Spleen (tissue), 7 donors: ENCODE measurements around the gene NFATC1.
A peak's percentile ranks its signal among the peaks of the same experiment; 100 is the strongest.

Source experiments
- CTCF ChIP-seq, 11 experiments: fragments of 200-600 bp in 7 of 11; fragments of 450-650 bp in 4 of 11; sonication (generic) in 4 of 11; IDR thresholded peaks in 8 of 11; conservative IDR thresholded peaks in 3 of 11; 1 replicate in 7 of 11; 2 replicates in 4 of 11; pipeline versions ENCODE4 v1.4.0 to v1.8.0; 2016 to 2021; ENCODE audit warnings: antibody characterized with exemption in 11 of 11, inconsistent platforms in 4 of 11, mild to moderate bottlenecking in 1 of 11
- POLR2A ChIP-seq, 3 donors: fragments of 450-650 bp; IDR thresholded peaks; one replicate each; pipeline ENCODE4 v1.5.1; 2017; ENCODE audit warnings: antibody characterized with exemption in 3 of 3, mild to moderate bottlenecking in 1 of 3
- POLR2AphosphoS5 ChIP-seq, 3 donors: sonication (generic); formaldehyde crosslinking; IDR thresholded peaks; one replicate each; pipeline ENCODE4 v1.5.1; 2017; ENCODE audit warnings: antibody characterized with exemption in 3 of 3
- donor health status: DM: no; HTN: no; CAD: no; lungs with moderate emphysema.
- donor health status: DM: no; HTN: no; CAD: no.
- donor health status: DM: no; HTN: no; CAD: no.

GRCh38 chr18:79368681-79369080 is 27.0 kb upstream of the NFATC1 start:
- TF ChIP-seq CTCF (IDR thresholded peaks at IDR 0.05 in 8 of 11, conservative IDR thresholded peaks at IDR 0.05 in 3 of 11): no peak
- no peak for TF ChIP-seq POLR2A (IDR thresholded peaks at IDR 0.05)
- peak; percentile 32 to 67 (median 63) for TF ChIP-seq POLR2AphosphoS5 (IDR thresholded peaks at IDR 0.05)
